Activated T-helper 2 cell treated with anti-CD3 and anti-CD28 coated beads, Interferon-gamma antibody, Interleukin-2, Interleukin-4, amounts not matched to agents 10 μg/mL and 5 μg/mL and 100 μg/mL, durations not matched to agents 14 hours and 24 hours and 36 hours (primary cell): ENCODE measurements around the gene WDR86. TPM values are rescaled to one million over a fixed set of nuclear protein-coding genes. Genes with fewer than 3 reads are reported as not detected.

Experiments used
- DNase-seq: peaks from one replicate; pipeline ENCODE4 v3.0.0; 2021; ENCODE audit warnings: low spot score
- H3K27ac Mint-ChIP-seq: one replicate; pipeline ENCODE4 v1.8.0; 2021; ENCODE audit warnings: mixed read lengths
- H3K27me3 Mint-ChIP-seq: one replicate; pipeline ENCODE4 v1.8.0; 2021; ENCODE audit warnings: low read depth, mixed read lengths
- H3K36me3 Mint-ChIP-seq: one replicate; pipeline ENCODE4 v1.8.0; 2021; ENCODE audit warnings: low read depth, mixed read lengths
- H3K4me1 Mint-ChIP-seq: one replicate; pipeline ENCODE4 v1.8.0; 2021; ENCODE audit warnings: low read depth, mixed read lengths
- H3K4me3 Mint-ChIP-seq: one replicate; pipeline ENCODE4 v1.8.0; 2021; ENCODE audit warnings: low read depth, mild to moderate bottlenecking, moderate library complexity, mixed read lengths
- H3K9me3 Mint-ChIP-seq: one replicate; pipeline ENCODE4 v1.8.0; 2021; ENCODE audit warnings: mixed read lengths
- intact Hi-C: fragments of 100-400 bp; cut with micrococcal nuclease; formaldehyde crosslinking; loops from one replicate; pipeline ENCODE4 v1.15.1; 2023
- total RNA-seq: library from RNA; stranded (reverse); gene quantifications from 2 replicates; pipeline ENCODE4 v1.2.3, GENCODE V29; 2022

WDR86 gene
- total RNA-seq, 1 donor from 2014 or later, result not detected

DNA sequence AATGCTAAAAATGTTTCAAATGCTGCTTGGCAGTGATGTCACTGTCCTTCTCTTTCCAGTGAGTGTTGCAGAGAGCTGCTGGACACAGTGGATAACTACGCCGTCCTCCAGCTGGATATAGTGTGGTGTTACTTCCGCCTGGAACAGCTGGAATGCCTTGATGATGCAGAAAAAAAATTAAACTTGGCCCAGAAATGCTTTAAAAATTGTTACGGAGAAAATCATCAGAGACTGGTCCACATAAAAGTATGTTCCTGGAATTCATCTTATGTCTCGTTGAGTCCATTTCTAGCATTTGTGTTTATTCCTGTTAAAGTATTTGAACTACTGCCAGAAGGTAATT lies 43.0 kb downstream of the WDR86 start:
- intact Hi-C loops, result loop anchor here (5.0 kb wide), 1 partner anchor 45 kb away; the partner anchor contains the start of gene WDR86
- Mint-ChIP-seq H3K27ac (no peak overlapping the region), H3K4me3 (no peak overlapping the region), H3K36me3 (peaks cover 44% of the 10 kb centered on the region), H3K4me1 (peaks cover 4% of the 10 kb centered on the region), H3K9me3 (no peaks in the 10 kb centered on the region), H3K27me3 (no peaks in the 10 kb centered on the region)
- DNase-seq, result no peak

DNA sequence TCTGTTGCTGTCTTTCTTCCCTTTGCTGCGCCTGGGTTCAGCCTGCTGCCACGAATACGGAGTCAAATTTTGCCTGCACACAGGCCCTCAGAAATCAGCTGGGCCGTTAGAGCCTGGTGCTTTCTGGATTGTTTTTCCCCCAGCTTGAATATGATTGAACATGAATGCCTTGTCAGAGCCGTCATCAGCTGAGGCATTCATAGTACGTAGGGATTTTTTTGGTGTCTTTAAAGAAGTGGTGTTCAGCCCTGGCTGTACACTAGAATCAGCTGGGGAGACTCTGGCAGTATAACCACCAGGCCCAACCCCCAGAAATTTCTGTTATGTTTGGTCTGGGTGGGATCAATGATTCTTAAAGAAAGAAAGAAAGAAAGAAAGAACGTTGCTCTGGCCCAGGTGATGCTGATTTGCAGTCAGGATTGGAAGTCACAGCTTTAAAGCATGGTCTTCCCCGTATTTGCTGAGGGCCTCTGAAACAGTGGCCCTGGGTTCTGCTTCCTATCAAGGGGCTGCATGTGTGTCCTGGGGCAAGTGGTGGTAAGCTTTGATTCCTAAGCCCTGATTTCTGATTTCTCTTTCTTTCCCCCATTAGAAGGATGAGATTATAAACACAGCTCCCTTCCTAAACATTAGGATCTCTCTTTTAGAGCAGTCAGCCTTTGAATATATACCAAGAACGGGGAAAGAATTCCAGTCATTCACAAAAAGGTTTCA lies 43.5 kb downstream of the WDR86 start:
- Mint-ChIP-seq H3K9me3 (no peaks in the 10 kb centered on the region), H3K4me3 (no peak overlapping the region), H3K27me3 (no peaks in the 10 kb centered on the region), H3K36me3 (peaks cover 50% of the 10 kb centered on the region), H3K27ac (no peak overlapping the region), H3K4me1 (peaks cover 4% of the 10 kb centered on the region)
- intact Hi-C loops, result loop anchor here (5.0 kb wide), 1 partner anchor 46 kb away; the partner anchor contains the start of gene WDR86
- DNase-seq, result no peak

GRCh38 chr7:151363182-151363581 lies 46.7 kb downstream of the WDR86 start:
- intact Hi-C loops, result no loop called here
- Mint-ChIP-seq H3K4me1 (peaks cover 3% of the 10 kb centered on the region), H3K4me3 (no peak overlapping the region), H3K9me3 (no peaks in the 10 kb centered on the region), H3K36me3 (peaks cover 56% of the 10 kb centered on the region), H3K27me3 (no peaks in the 10 kb centered on the region), H3K27ac (no peak overlapping the region)
- DNase-seq, result no peak

GRCh38 chr7:151361193-151361959 lies 48.5 kb downstream of the WDR86 start:
- no peaks in the 10 kb centered on the region for H3K4me1 Mint-ChIP-seq
- H3K27ac Mint-ChIP-seq, result no peak overlapping the region
- DNase-seq, result no peak
- H3K9me3 Mint-ChIP-seq, result no peaks in the 10 kb centered on the region
- H3K27me3 Mint-ChIP-seq, result no peaks in the 10 kb centered on the region
- H3K4me3 Mint-ChIP-seq, result no peak overlapping the region
- peaks cover 62% of the 10 kb centered on the region for H3K36me3 Mint-ChIP-seq
- intact Hi-C loops, result no loop called here

DNA sequence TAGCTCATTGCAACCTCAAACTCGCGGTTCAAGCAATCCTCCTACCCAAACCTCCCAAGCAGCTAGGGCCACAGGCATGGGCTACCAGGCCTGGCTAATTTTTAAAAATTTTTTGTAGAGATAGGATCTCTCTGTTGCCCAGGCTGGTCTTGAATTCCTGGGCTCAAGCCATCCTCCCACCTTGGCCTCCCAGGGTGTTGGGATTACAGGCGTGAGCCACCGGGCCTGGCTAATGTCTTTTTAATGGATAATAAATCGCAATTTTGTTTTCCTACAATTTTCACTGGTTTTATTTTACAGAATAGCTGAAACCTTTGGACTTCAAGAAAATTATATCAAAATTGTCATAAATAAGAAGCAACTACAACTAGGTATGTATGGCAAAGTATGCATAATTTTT lies 57.3 kb downstream of the WDR86 start:
- DNase-seq, result no peak
- intact Hi-C loops, result loop anchor here (5.0 kb wide), 1 partner anchor 280 kb away; no protein-coding TSS in a partner anchor
- Mint-ChIP-seq H3K36me3 (peaks cover 66% of the 10 kb centered on the region), H3K4me1 (peaks cover 31% of the 10 kb centered on the region), H3K27ac (peak overlapping the region; percentile 90), H3K4me3 (no peak overlapping the region), H3K9me3 (no peaks in the 10 kb centered on the region), H3K27me3 (no peaks in the 10 kb centered on the region)

DNA sequence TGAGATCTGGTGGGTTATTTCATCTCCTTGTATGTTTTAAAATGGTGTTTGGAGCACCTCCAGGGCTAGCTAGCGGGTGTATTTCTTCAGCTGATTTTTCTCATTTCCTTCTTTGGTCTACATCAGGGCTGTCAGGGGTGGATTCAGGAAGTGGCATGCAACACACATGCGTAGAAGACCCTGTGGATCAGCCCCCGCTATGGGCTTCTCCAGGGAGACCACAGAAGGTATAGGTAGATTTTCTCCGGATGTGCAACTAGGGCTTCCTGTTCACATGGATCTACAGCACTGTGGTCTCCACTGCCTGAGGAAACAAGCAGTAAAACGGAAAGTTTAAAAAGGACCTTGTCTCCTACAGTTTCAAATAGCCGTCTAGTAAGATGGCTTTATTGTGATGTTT lies 57.9 kb downstream of the WDR86 start:
- Mint-ChIP-seq H3K4me3 (peak overlapping the region; percentile 54), H3K27me3 (no peaks in the 10 kb centered on the region), H3K36me3 (peaks cover 63% of the 10 kb centered on the region), H3K9me3 (no peaks in the 10 kb centered on the region), H3K27ac (peak overlapping the region; percentile 90), H3K4me1 (peaks cover 31% of the 10 kb centered on the region)
- intact Hi-C loops, result loop anchor here (2.0 to 5.0 kb wide), 3 partner anchors 119 to 323 kb away; partner anchors contain the start of genes ABCB8 and CHPF2
- DNase-seq, result peak; percentile 59

- Mint-ChIP-seq H3K4me3 (peak overlapping the region; percentile 54), H3K27ac (peak overlapping the region; percentile 90), H3K4me1 (peaks cover 35% of the 10 kb centered on the region), H3K9me3 (no peaks in the 10 kb centered on the region), H3K36me3 (peaks cover 65% of the 10 kb centered on the region), H3K27me3 (no peaks in the 10 kb centered on the region)
- no peak for DNase-seq
- intact Hi-C loops, result loop anchor here (2.0 to 5.0 kb wide), 3 partner anchors 118 to 322 kb away; partner anchors contain the start of genes ABCB8 and CHPF2
Measured at GRCh38 chr7:151351027-151351426, 58.8 kb downstream of the WDR86 start.

- intact Hi-C loops, result no loop called here
- H3K27me3 Mint-ChIP-seq, result no peaks in the 10 kb centered on the region
- peaks cover 39% of the 10 kb centered on the region for H3K4me1 Mint-ChIP-seq
- DNase-seq, result no peak
- H3K27ac Mint-ChIP-seq, result peak overlapping the region; percentile 95
- peak overlapping the region; percentile 74 for H3K4me3 Mint-ChIP-seq
- H3K36me3 Mint-ChIP-seq, result peaks cover 58% of the 10 kb centered on the region
- no peaks in the 10 kb centered on the region for H3K9me3 Mint-ChIP-seq
Measured at GRCh38 chr7:151349507-151349853, 60.4 kb downstream of the WDR86 start.

DNA sequence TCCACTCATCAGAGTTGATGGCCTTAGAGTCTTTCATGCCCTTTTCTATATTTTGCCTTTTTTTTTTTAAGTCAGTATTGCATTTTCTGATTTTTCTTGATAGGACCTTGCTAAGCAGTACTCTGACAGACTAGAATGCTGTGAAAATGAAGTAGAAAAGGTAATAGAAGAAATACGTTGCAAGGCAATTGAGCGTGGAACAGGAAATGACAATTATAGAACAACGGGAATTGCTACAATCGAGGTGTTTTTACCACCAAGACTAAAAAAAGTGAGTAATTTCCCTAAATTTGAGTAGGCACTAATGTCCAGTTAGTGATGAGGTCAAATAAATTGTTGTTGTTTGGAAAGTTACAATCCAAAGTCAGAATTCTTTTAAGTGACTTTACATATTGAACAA lies 60.9 kb downstream of the WDR86 start:
- intact Hi-C loops, result no loop called here
- Mint-ChIP-seq H3K36me3 (peaks cover 52% of the 10 kb centered on the region), H3K9me3 (no peaks in the 10 kb centered on the region), H3K27me3 (no peaks in the 10 kb centered on the region), H3K4me3 (peak overlapping the region; percentile 74), H3K27ac (peak overlapping the region; percentile 95), H3K4me1 (peaks cover 39% of the 10 kb centered on the region)
- no peak for DNase-seq

DNA sequence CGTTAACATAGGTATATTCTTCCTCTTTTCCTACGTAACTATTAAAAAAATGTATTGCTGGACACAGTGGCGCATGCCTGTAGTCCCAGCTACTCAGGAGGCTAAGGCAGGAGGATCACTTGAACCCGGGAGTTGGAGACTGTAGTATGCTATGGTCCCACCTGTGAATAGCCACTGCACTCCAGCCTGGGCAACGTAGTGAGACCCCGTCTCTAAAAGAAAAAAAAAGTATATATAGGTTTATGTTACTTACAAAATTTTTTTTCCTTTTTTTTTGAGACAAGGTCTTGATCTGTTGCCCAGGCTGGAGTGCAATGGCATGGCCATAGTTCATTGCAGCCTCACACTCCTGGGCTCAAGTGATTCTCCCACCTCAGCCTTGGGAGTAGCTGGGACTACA lies 62.6 kb downstream of the WDR86 start:
- no peaks in the 10 kb centered on the region for H3K9me3 Mint-ChIP-seq
- no peaks in the 10 kb centered on the region for H3K27me3 Mint-ChIP-seq
- H3K4me1 Mint-ChIP-seq, result peaks cover 46% of the 10 kb centered on the region
- no peak overlapping the region for H3K27ac Mint-ChIP-seq
- intact Hi-C loops, result no loop called here
- H3K4me3 Mint-ChIP-seq, result no peak overlapping the region
- peaks cover 48% of the 10 kb centered on the region for H3K36me3 Mint-ChIP-seq
- no peak for DNase-seq

DNA sequence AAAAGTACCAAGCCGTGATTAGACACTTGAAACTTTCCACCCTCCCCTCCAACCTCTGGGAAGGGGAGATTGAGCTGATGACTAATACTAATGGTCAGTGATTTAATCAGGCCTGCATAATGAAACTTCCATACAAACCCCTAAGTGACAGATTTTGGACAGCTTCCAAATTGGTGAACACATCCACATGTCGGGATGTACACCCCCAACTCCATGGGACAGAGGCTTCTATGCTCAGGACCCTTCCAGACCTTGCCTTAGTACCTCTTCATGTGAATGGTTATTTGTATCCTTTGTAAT lies 63.4 kb downstream of the WDR86 start:
- DNase-seq, result no peak
- Mint-ChIP-seq H3K27ac (peak overlapping the region; percentile 29), H3K4me1 (peaks cover 38% of the 10 kb centered on the region), H3K4me3 (no peak overlapping the region), H3K27me3 (no peaks in the 10 kb centered on the region), H3K36me3 (peaks cover 42% of the 10 kb centered on the region), H3K9me3 (no peaks in the 10 kb centered on the region)
- intact Hi-C loops, result no loop called here

GRCh38 chr7:151345576-151346469 lies 64.0 kb downstream of the WDR86 start:
- Mint-ChIP-seq H3K4me1 (peaks cover 35% of the 10 kb centered on the region), H3K9me3 (no peaks in the 10 kb centered on the region), H3K27me3 (no peaks in the 10 kb centered on the region), H3K4me3 (no peak overlapping the region), H3K36me3 (peaks cover 37% of the 10 kb centered on the region), H3K27ac (peak overlapping the region; percentile 29)
- DNase-seq, result no peak
- intact Hi-C loops, result no loop called here
